C4-2B (cell line): ENCODE measurements around the gene UPF2.

Experiments used
- H3K27ac ChIP-seq: fragments of 450-650 bp; 2 replicates; pipeline ENCODE4 v1.5.1; 2017
- ZFX ChIP-seq: fragments of 450-650 bp; IDR thresholded peaks from 2 replicates; pipeline ENCODE4 v1.6.1; 2017
- TF ChIP-seq, protein P1 (sequence below): fragments of 450-650 bp; conservative IDR thresholded peaks from 2 replicates; pipeline ENCODE4 v1.5.1; 2017; ENCODE audit warnings: mild to moderate bottlenecking

The UPF2 gene

DNA sequence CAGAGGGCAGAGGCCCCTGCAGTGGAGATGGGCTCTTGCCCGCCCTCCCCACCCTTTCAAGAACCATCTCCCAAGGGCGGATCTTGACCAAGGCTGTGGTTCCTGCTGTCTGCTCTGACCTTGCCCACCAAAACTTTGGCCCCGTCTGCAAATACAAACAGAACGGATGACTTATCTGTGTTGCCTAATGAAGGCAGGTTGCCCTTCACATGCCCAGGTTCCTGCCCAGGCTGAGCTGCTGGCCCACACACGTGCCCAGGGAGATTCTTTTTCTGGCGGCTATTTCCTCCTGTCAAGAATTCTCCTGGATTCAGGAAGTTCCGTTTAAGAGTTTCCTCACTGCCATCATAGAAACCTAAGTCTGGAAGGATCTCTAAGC lies 141.2 kb downstream of the UPF2 start:
- no peak for TF ChIP-seq ZFX
- TF ChIP-seq, protein P1, sequence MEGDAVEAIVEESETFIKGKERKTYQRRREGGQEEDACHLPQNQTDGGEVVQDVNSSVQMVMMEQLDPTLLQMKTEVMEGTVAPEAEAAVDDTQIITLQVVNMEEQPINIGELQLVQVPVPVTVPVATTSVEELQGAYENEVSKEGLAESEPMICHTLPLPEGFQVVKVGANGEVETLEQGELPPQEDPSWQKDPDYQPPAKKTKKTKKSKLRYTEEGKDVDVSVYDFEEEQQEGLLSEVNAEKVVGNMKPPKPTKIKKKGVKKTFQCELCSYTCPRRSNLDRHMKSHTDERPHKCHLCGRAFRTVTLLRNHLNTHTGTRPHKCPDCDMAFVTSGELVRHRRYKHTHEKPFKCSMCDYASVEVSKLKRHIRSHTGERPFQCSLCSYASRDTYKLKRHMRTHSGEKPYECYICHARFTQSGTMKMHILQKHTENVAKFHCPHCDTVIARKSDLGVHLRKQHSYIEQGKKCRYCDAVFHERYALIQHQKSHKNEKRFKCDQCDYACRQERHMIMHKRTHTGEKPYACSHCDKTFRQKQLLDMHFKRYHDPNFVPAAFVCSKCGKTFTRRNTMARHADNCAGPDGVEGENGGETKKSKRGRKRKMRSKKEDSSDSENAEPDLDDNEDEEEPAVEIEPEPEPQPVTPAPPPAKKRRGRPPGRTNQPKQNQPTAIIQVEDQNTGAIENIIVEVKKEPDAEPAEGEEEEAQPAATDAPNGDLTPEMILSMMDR, result no peak
- H3K27ac ChIP-seq, result no peak overlapping the region

DNA sequence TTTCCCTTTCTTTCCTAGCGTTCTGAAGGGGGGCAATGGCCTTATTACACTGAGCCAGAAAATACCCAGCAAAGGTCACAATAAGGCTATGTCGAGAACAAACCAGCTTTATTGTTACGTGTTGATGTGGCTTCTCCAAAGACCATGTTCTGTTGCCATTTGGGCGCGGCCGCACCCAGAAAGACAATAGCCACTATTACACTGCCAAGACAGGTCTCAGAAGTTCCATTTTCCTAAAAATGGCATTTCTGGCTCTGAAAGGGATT lies 141.6 kb downstream of the UPF2 start:
- TF ChIP-seq ZFX, result no peak
- TF ChIP-seq, protein P1, result no peak
- no peak overlapping the region for H3K27ac ChIP-seq

DNA sequence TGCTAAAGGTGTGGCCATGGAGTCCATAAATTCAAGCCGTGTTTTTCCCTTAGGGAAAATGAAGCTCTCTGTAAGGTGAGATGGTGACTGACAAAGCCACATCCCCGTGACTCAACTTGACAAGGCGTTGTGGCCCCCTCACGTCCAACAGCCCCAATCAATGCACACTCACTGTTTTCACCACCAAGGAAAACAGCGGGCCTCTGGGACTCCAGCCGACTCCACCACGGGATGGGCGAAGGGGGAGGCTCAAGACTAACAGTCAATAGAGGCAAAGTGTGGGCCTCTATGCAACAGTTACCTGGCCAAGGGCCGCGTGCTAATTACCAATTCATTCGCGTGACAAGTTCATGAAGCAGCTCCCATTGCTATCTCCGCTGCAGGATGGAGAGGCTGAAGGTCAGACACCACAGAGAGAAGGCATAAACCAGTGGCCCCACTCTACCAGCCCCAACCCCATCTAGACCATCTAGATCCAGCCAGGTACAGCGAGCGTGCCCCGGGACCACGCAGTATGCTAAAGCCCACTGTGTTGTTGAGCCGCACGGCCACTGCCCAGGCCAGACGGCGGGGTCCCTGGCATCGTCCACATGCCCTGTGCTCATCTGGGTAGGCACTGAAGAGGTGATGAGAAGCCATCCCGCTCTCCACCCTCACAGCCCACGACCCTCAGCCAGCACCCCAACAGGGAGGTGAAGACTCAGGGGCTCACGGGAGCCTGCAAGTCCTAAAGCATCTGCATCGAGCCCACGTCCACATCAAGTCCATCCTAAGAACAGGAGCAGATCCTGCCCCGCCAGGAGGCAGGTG lies 143.3 kb downstream of the UPF2 start:
- no peak for TF ChIP-seq ZFX

DNA sequence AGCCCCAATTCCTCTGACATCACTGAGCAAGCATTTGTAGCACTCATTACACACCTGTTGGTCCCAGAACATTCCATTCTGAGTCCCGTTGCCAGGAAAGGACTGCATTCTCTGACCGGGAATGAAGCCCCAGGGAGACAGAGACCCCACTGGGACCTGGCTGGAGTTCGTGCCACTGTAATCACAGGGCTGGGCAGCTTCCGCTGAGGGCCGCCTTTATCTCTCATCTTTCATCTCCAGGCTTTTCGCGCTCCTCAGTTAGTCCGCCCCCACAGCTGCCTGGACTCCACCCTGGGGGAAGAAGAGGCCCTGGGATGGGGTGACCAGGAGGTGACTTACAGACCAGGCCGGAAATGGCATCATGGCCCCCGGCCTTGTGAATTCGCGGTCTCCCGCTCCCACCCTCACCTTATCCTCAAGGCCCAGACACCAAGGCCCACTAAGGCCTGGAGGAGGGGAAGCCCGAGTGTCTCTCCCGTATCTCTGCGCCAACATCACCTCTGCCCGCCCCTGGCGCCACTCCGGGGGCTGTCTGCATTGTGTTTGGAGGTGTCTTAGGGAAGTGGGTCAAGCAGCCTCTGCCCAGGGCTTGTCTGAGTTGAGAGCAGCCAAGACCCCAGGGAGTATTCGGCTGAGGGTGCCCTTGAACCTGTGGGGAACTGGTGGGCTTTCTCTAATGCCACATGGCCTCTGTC lies 144.1 kb downstream of the UPF2 start:
- H3K27ac ChIP-seq, result no peak overlapping the region
- TF ChIP-seq ZFX, result no peak
- TF ChIP-seq, protein P1, result no peak

More for the DNA sequence above, 143.3 kb downstream of the UPF2 start:
- no peak overlapping the region for H3K27ac ChIP-seq

DNA sequence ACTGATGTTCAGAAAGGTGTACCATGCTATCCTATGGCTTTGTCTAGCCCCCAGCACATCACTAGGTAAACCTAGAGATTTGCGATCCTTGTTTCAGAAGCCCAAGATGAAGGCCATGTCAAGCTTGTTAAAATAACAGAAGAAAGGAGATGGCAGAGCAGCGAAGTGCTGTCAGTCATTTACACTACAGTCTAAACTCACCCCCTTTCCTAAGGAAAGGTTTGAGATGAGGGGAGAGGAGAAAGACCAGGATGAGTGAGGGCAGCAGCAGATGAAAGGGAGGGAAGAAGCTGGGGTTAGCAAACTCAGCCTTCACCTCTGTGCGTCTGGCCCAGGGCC lies 144.6 kb downstream of the UPF2 start:
- H3K27ac ChIP-seq, result no peak overlapping the region
- no peak for TF ChIP-seq ZFX
- TF ChIP-seq, protein P1, result no peak

DNA sequence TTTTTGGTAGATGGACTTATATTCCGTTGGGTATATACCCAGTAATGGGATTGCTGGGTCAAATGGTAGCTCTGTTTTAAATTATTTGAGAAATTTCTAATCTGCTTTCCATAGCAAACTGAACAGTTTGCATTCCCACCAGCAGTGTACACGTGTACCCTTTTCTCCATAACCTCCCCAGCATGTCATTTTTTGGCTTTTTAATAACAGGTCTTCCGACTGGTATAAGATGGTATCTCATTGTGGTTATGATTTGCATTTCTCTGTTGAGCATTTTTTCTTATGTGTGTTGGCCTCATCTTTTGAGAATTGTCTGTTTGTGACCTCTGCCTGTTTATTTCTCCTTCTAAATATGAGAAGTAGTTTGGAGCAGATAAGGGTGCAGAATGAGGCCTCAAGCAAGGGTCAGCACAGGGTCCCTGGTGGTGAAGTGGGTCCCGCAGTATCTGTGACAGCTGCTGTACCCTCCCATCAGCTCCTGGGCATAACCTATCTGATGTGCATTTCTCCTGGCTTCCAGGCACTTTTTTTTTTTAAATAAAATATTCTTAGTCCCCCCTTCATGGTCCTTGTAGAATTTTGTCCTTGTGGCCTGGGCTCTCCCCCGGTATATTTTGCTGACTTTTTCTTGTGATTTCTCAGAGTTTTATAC lies 145.9 kb downstream of the UPF2 start:
- no peak overlapping the region for H3K27ac ChIP-seq
- TF ChIP-seq, protein P1, result no peak

DNA sequence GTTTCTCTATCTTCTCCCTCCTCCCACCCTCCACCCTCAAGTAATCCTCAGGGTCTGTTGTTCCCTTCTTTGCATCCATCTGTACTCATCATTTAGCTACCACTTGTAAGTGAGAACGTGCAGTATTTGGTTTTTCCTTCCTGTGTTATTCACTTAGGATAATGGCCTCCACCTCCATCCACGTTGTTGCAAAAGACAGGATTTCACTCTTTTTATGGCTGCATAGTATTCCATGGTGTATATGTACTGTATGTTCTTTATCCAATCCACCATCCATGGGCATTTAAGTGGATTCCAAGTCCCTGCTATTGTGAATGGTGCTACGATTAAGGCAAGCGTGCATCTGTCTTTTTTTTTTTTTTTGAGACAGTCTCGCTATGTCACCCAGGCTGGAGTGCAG lies 147.0 kb downstream of the UPF2 start:
- H3K27ac ChIP-seq, result no peak overlapping the region
- TF ChIP-seq ZFX, result no peak
- TF ChIP-seq, protein P1, result no peak
